ENCODE results near the gene ZBTB39.

DNA sequence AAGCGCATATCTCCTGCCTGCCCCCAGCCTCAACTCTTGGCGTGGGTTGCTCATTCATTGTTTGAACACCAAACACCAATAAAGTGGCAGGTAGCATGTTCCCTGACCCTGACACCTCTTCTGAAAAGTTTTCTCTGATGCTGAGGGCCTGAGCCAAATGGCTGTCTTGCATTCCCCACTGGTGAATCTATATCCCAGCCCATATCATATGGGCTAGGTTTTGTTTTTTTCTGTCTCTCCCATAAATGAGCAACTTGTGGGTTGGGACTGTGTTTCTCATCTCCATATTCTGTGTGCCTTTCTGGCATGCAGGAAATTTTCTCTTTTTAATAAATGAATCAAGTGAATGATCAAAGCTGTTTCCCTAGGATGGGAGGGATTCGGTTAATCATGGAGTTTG is 38.5 kb upstream of the ZBTB39 start:
- TF ChIP-seq, protein P1, sequence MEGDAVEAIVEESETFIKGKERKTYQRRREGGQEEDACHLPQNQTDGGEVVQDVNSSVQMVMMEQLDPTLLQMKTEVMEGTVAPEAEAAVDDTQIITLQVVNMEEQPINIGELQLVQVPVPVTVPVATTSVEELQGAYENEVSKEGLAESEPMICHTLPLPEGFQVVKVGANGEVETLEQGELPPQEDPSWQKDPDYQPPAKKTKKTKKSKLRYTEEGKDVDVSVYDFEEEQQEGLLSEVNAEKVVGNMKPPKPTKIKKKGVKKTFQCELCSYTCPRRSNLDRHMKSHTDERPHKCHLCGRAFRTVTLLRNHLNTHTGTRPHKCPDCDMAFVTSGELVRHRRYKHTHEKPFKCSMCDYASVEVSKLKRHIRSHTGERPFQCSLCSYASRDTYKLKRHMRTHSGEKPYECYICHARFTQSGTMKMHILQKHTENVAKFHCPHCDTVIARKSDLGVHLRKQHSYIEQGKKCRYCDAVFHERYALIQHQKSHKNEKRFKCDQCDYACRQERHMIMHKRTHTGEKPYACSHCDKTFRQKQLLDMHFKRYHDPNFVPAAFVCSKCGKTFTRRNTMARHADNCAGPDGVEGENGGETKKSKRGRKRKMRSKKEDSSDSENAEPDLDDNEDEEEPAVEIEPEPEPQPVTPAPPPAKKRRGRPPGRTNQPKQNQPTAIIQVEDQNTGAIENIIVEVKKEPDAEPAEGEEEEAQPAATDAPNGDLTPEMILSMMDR (IDR thresholded peaks at IDR 0.05) = no peak
- TF ChIP-seq EP300 (IDR thresholded peaks at IDR 0.05) = no peak
- TF ChIP-seq POLR2A (IDR thresholded peaks at IDR 0.05) = no peak

Data from gastroesophageal sphincter (tissue), 3 donors.